ENCODE data around the gene GABARAPL1. TPM values are rescaled to one million over a fixed set of nuclear protein-coding genes. Genes with fewer than 3 reads are reported as not detected.
"Not testable (repeated sequence)": the region's sequence is repeated elsewhere in the genome, so short reads cannot be mapped to it uniquely, and the experiment has no call there.

GABARAPL1 gene
- total RNA-seq, 6 experiments from 2014 or later = 152 to 231 (median 162) TPM

- Mint-ChIP-seq H3K4me3 (peak within 1 kb of the TSS; percentile 69), H3K36me3 (ENCODE audit: low read depth) (no peaks in the 10 kb centered on the region), H3K4me1 (ENCODE audit: low read depth) (peaks cover 65% of the 10 kb centered on the region), H3K27me3 (ENCODE audit: insufficient read depth) (peaks cover 2% of the 10 kb centered on the region; the same call in 1 of the 2 replicates), H3K27ac (peak within 1 kb of the TSS; percentile 72), H3K9me3 (no peaks in the 10 kb centered on the region)
- DNase-seq = no peak
- TF ChIP-seq CTCF (IDR thresholded peaks at IDR 0.05) = no peak
Measured at GRCh38 chr12:10178821-10179220, 33.9 kb upstream of the GABARAPL1 start, which contains the start of gene TMEM52B. TSS of gene TMEM52B (plus strand) at chr12:10179032. CDS start at chr12:10179575, 543 bp downstream.

GRCh38 chr12:10179776-10180181 lies 32.9 kb upstream of the GABARAPL1 start:
- Mint-ChIP-seq H3K9me3 (no peaks in the 10 kb centered on the region), H3K36me3 (ENCODE audit: low read depth) (no peaks in the 10 kb centered on the region), H3K27ac (peak overlapping the region; percentile 72), H3K4me3 (peak overlapping the region; percentile 69), H3K27me3 (ENCODE audit: insufficient read depth) (peaks cover 2% of the 10 kb centered on the region; the same call in 1 of the 2 replicates), H3K4me1 (ENCODE audit: low read depth) (peaks cover 72% of the 10 kb centered on the region)
- no peak for TF ChIP-seq CTCF (IDR thresholded peaks at IDR 0.05)
- DNase-seq = peak; percentile 62

GRCh38 chr12:10182354-10183049 lies 30.2 kb upstream of the GABARAPL1 start:
- peak overlapping the region; percentile 84 for H3K27ac Mint-ChIP-seq
- H3K27me3 Mint-ChIP-seq (ENCODE audit: insufficient read depth) = peaks cover 2% of the 10 kb centered on the region; the same call in 1 of the 2 replicates
- H3K4me1 Mint-ChIP-seq (ENCODE audit: low read depth) = peaks cover 69% of the 10 kb centered on the region
- peak; percentile 88 for DNase-seq
- peak overlapping the region; percentile 38 for H3K4me3 Mint-ChIP-seq
- no peaks in the 10 kb centered on the region for H3K36me3 Mint-ChIP-seq (ENCODE audit: low read depth)
- no peak for TF ChIP-seq CTCF (IDR thresholded peaks at IDR 0.05)
- no peaks in the 10 kb centered on the region for H3K9me3 Mint-ChIP-seq

GRCh38 chr12:10184261-10184843 lies 28.3 kb upstream of the GABARAPL1 start:
- TF ChIP-seq CTCF (IDR thresholded peaks at IDR 0.05) = no peak
- H3K4me3 Mint-ChIP-seq = no peak overlapping the region; the same call in 1 of the 2 replicates
- peak overlapping the region; percentile 66 for H3K27ac Mint-ChIP-seq
- H3K9me3 Mint-ChIP-seq = no peaks in the 10 kb centered on the region
- no peaks in the 10 kb centered on the region for H3K36me3 Mint-ChIP-seq (ENCODE audit: low read depth)
- H3K27me3 Mint-ChIP-seq (ENCODE audit: insufficient read depth) = no peaks in the 10 kb centered on the region
- peaks cover 61% of the 10 kb centered on the region for H3K4me1 Mint-ChIP-seq (ENCODE audit: low read depth)
- DNase-seq = no peak

- H3K27ac Mint-ChIP-seq = no peak overlapping the region
- H3K36me3 Mint-ChIP-seq (ENCODE audit: low read depth) = no peaks in the 10 kb centered on the region
- H3K9me3 Mint-ChIP-seq = no peaks in the 10 kb centered on the region
- H3K4me1 Mint-ChIP-seq (ENCODE audit: low read depth) = peaks cover 61% of the 10 kb centered on the region
- no peak for TF ChIP-seq CTCF (IDR thresholded peaks at IDR 0.05)
- H3K27me3 Mint-ChIP-seq (ENCODE audit: insufficient read depth) = no peaks in the 10 kb centered on the region
- no peak overlapping the region for H3K4me3 Mint-ChIP-seq
- no peak for DNase-seq
Measured at GRCh38 chr12:10186299-10186698, 26.4 kb upstream of the GABARAPL1 start.

GRCh38 chr12:10186958-10187357 lies 25.7 kb upstream of the GABARAPL1 start:
- not testable (repeated sequence) for H3K27me3 Mint-ChIP-seq (ENCODE audit: insufficient read depth); H3K27ac Mint-ChIP-seq; H3K36me3 Mint-ChIP-seq (ENCODE audit: low read depth); H3K4me3 Mint-ChIP-seq; H3K9me3 Mint-ChIP-seq; DNase-seq
- peaks cover 65% of the 10 kb centered on the region for H3K4me1 Mint-ChIP-seq (ENCODE audit: low read depth)
